Measurements from ENCODE around the gene EGR2. TPM values are rescaled to one million over a fixed set of nuclear protein-coding genes. Genes with fewer than 3 reads are reported as not detected.

The EGR2 gene
- total RNA-seq, 1 experiment from 2014 or later, result 2.6 TPM

- Histone ChIP-seq H2BK120ac (ENCODE audit: low read depth, low read length, poor library complexity, severe bottlenecking) (no peak overlapping the region), H4K20me1 (ENCODE audit: control insufficient read depth, insufficient read depth, insufficient read length) (no peaks in the 10 kb centered on the region), H3K14ac (ENCODE audit: insufficient read depth, low read length) (no peak overlapping the region), H4K8ac (replicated peaks; ENCODE audit: insufficient read length, low read depth, low read length) (no peak overlapping the region), H3K4me2 (ENCODE audit: insufficient read depth, insufficient read length, low read length) (no peak overlapping the region), H3K27me3 (ENCODE audit: insufficient read depth, low read length) (no peaks in the 10 kb centered on the region), H3K18ac (ENCODE audit: insufficient read length, low read depth, low read length) (no peak overlapping the region), H2BK15ac (ENCODE audit: low read depth, low read length) (no peak overlapping the region), H3K79me1 (ENCODE audit: insufficient read depth, low read depth, low read length, poor library complexity, severe bottlenecking) (no peaks in the 10 kb centered on the region), H2BK5ac (ENCODE audit: insufficient read length, low read length) (no peak overlapping the region), H2AFZ (ENCODE audit: low read length) (no peak overlapping the region), H3K4me1 (ENCODE audit: insufficient read depth, low read length) (no peaks in the 10 kb centered on the region), H3K79me2 (ENCODE audit: insufficient read depth, low read length) (no peaks in the 10 kb centered on the region), H3T11ph (ENCODE audit: low read length) (no peak overlapping the region), H2BK20ac (ENCODE audit: low read depth, low read length, poor library complexity, severe bottlenecking) (no peak overlapping the region), H2BK12ac (ENCODE audit: insufficient read length, low read depth, low read length) (no peak overlapping the region), H3K23me2 (ENCODE audit: insufficient read length, low read depth, low read length, poor library complexity, severe bottlenecking) (no peaks in the 10 kb centered on the region), H3K56ac (ENCODE audit: insufficient read length, low read depth, low read length) (no peak overlapping the region), H4K5ac (ENCODE audit: insufficient read length, low read depth, low read length) (no peak overlapping the region), H2AK5ac (ENCODE audit: insufficient read length, low read length) (no peak overlapping the region), H3K4ac (ENCODE audit: low read depth, low read length) (no peak overlapping the region), H3K9me3 (ENCODE audit: control insufficient read depth, low read depth, low read length) (no peaks in the 10 kb centered on the region), H3K27ac (ENCODE audit: insufficient read length, low read depth, low read length) (no peak overlapping the region), H3K23ac (ENCODE audit: insufficient read length, low read depth, low read length) (no peak overlapping the region), H3K9ac (ENCODE audit: extremely low read depth, insufficient read length, low read length) (no peak overlapping the region), H4K91ac (ENCODE audit: insufficient read length, low read depth, low read length) (no peak overlapping the region)
- H3K4me3 Mint-ChIP-seq, result no peak overlapping the region
- TF ChIP-seq, protein P1, sequence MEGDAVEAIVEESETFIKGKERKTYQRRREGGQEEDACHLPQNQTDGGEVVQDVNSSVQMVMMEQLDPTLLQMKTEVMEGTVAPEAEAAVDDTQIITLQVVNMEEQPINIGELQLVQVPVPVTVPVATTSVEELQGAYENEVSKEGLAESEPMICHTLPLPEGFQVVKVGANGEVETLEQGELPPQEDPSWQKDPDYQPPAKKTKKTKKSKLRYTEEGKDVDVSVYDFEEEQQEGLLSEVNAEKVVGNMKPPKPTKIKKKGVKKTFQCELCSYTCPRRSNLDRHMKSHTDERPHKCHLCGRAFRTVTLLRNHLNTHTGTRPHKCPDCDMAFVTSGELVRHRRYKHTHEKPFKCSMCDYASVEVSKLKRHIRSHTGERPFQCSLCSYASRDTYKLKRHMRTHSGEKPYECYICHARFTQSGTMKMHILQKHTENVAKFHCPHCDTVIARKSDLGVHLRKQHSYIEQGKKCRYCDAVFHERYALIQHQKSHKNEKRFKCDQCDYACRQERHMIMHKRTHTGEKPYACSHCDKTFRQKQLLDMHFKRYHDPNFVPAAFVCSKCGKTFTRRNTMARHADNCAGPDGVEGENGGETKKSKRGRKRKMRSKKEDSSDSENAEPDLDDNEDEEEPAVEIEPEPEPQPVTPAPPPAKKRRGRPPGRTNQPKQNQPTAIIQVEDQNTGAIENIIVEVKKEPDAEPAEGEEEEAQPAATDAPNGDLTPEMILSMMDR (conservative IDR thresholded peaks at IDR 0.05), result no peak
- no peaks in the 10 kb centered on the region for H3K4me1 Mint-ChIP-seq
- WGBS (ENCODE audit: extremely low coverage, insufficient read length, low lambda C conversion rate), result no CpG with 5 or more reads among the region's 7 CpGs
- H3K27ac Mint-ChIP-seq, result no peak overlapping the region
- H3K27me3 Mint-ChIP-seq (ENCODE audit: low read depth), result peaks cover 7% of the 10 kb centered on the region
- DNase-seq, result no peak
- H3K9me3 Mint-ChIP-seq, result peaks cover 0 to 2% of the 10 kb centered on the region in 2 experiments; a peak in 2 of 5 replicates
- H3K36me3 Mint-ChIP-seq (ENCODE audit: insufficient read depth in 1 of 3, low read depth in 3 of 3), result no peaks in the 10 kb centered on the region
Observed at GRCh38 chr10:62844280-62845011, 28.3 kb upstream of the EGR2 start.

All from H9 (cell line).